Measurements from ENCODE around the gene MRPS10. TPM values are rescaled to one million over a fixed set of nuclear protein-coding genes. Genes with fewer than 3 reads are reported as not detected.
A peak's percentile ranks its signal among the peaks of the same experiment; 100 is the strongest.
"Not testable (repeated sequence)": the region's sequence is repeated elsewhere in the genome, so short reads cannot be mapped to it uniquely, and the experiment has no call there.

MRPS10 gene
- polyA plus RNA-seq, 1 donor, result 25.2 TPM

DNA sequence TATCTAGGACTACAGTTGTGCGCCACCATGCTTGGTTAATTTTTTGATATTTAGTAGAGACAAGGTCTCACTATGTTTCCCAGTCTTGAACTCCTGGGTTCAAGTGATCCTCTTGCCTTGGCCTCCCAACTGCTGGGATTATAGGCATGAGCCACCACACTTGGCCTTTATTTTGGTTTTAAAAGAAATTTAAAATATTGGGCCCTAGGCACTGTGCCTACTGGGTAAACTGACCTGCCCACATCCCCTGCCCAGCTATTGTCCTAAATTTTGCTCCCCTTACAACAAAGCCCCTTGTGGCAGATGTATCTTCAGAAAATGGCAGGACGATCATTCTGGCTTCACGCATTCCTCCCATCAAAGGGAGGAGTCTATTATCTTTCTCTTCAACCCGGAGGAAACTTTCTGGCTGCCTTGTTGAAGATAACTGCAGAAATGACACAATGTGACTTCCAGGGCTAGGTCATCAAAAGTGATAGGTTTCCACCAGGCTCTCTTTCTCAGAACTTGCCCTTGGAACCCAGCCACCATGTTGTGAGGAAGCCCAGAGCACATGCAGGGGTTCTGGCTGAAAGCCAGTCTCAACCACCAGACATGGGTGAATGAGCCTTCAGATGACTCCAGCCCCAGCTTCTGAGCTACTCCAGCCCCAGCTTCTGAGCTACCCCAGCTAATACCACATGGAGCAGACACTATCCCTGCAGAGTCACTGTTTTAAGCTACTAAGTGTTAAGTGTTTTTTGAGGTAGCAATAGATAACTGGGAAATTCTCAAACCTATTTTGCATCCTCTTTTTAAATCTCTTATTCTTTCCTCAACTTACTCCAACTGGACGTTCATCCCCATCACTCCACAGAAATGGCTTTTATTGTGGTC lies 18.3 kb downstream of the MRPS10 start:
- no peaks in the 10 kb centered on the region for H3K36me3 ChIP-seq (ENCODE audit: control insufficient read depth, insufficient read depth, low read length)

DNA sequence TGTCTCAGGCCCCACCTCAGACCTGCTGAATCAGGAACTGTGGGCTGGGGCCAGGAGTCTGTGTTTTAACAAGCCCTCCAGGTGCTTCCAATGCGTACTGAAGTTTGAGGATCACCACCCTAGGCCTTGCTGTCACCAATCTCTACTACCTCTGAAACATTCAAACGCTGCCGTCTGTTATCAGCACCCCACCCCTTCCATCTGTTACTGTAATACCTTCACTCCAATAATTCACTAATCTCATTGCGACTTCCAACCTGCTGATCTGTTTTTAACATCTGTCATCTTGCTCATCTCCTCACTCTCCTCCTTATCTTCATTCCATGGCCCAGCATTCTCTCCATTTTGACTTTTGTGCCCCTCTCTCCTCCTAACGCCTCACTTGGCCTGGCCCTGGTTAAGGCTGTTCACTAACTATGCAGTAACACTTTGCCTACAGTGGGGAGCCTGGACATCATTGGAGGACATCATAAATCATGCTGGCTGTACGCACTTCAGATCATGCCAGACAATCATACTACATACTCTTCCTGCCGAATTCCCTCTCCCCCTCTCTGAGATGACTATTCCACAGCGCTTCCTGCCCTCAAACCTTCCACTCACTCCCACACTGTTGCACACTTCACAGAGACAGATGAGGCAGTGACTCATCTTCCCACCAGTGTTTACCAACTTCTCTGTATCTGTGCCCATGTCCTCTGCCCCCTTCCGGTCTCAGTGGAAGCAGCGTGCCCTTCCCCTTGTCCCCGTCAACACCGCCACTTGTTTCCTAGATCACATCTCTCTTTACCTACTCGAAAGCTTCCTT lies 19.9 kb downstream of the MRPS10 start:
- Histone ChIP-seq H3K27me3 (ENCODE audit: control insufficient read depth, insufficient read depth, low read length) (no peaks in the 10 kb centered on the region), H3K4me1 (ENCODE audit: control insufficient read depth, insufficient read depth, low read length) (peaks cover 16% of the 10 kb centered on the region), H3K4me3 (ENCODE audit: low read length) (no peak overlapping the region), H3K36me3 (ENCODE audit: control insufficient read depth, insufficient read depth, low read length) (no peaks in the 10 kb centered on the region), H3K9me3 (ENCODE audit: control insufficient read depth, low read depth, low read length) (no peaks in the 10 kb centered on the region), H3K27ac (ENCODE audit: low read length) (no peak overlapping the region)
- WGBS (ENCODE audit: insufficient coverage, low lambda C conversion rate), result 40% methylated on average over 9 of the region's 13 CpGs
- peak in 1 of 2 donors; percentile 25 for DNase-seq

More for the DNA sequence above, 18.3 kb downstream of the MRPS10 start:
- Histone ChIP-seq H3K4me3 (ENCODE audit: low read length) (no peak overlapping the region), H3K27ac (ENCODE audit: low read length) (no peak overlapping the region), H3K9me3 (ENCODE audit: control insufficient read depth, low read depth, low read length) (no peaks in the 10 kb centered on the region), H3K4me1 (ENCODE audit: control insufficient read depth, insufficient read depth, low read length) (peaks cover 24% of the 10 kb centered on the region), H3K27me3 (ENCODE audit: control insufficient read depth, insufficient read depth, low read length) (no peaks in the 10 kb centered on the region)
- DNase-seq, result no peak
- 100% methylated on average over 1 of the region's 5 CpGs for WGBS (ENCODE audit: insufficient coverage, low lambda C conversion rate)

DNA sequence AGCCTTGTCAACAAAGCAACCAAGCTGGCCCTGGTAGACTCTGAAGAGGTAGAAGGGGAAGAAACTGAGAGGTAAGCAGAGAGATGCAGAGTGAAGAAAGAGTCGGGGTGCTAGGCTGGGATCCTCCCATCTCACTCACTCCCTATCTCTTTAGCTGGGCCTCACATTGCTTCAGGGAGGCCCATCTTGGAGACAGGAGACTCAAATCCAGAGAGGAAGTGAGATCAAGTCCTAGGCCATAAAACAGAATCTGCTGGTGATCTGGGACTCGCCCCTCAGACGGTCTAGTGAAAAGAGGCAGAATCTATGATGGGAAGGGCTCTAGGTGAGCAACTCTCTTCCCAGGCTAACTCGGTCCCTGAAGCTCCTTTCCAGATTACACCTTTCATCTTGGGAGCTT lies 22.2 kb downstream of the MRPS10 start:
- Histone ChIP-seq H3K27me3 (ENCODE audit: control insufficient read depth, insufficient read depth, low read length) (no peaks in the 10 kb centered on the region), H3K27ac (ENCODE audit: low read length) (no peak overlapping the region), H3K9me3 (ENCODE audit: control insufficient read depth, low read depth, low read length) (no peaks in the 10 kb centered on the region), H3K36me3 (ENCODE audit: control insufficient read depth, insufficient read depth, low read length) (no peaks in the 10 kb centered on the region), H3K4me3 (ENCODE audit: low read length) (no peak overlapping the region), H3K4me1 (ENCODE audit: control insufficient read depth, insufficient read depth, low read length) (peaks cover 13% of the 10 kb centered on the region)
- no CpG with 5 or more reads among the region's 4 CpGs for WGBS (ENCODE audit: insufficient coverage, low lambda C conversion rate)
- peak in 1 of 2 donors; percentile 51 for DNase-seq

DNA sequence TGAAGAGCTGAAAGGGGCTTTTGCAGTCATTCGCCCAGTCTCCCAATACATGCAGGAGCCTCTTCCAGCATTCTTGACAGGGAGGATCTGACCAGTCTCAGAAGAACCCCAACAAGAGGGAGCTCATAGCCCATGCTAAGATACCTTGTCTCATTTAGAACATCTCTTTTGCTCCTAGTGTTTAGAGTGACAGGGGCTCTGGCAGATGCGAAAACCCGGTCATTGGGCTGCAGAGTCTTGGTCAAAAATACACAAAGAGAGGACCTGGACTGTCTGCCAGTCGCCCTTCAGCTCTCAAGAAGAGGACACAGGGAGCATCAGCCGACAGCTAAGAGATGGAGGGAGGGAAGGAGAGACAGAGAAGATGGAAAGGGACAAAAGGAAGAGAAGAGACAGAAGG lies 23.6 kb downstream of the MRPS10 start:
- no peaks in the 10 kb centered on the region for H3K27me3 ChIP-seq (ENCODE audit: control insufficient read depth, insufficient read depth, low read length)
- 80% methylated on average over 2 of the region's 5 CpGs for WGBS (ENCODE audit: insufficient coverage, low lambda C conversion rate)
- DNase-seq, result no peak

DNA sequence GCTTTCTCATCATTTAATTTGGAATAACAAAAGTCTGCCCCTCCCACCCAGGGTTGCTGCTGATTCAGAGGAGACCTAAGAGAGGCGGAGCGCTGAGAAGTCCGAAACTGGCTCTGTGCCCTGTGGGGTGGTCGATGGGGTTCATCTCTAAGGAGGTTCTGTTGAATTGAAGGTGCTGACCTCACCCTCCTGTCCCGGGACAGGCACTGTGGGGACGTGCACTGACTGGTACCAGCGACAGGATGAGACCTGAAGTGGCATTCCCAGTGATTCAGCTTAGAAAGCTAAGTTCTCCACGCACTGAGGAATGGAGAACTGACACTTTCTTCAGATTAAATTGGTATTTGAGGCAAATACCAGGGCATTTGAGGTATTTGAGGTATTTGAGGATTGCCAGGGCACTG lies 24.2 kb downstream of the MRPS10 start:
- Histone ChIP-seq H3K36me3 (ENCODE audit: control insufficient read depth, insufficient read depth, low read length) (no peaks in the 10 kb centered on the region), H3K4me1 (ENCODE audit: control insufficient read depth, insufficient read depth, low read length) (peaks cover 9% of the 10 kb centered on the region), H3K4me3 (ENCODE audit: low read length) (no peak overlapping the region), H3K27ac (ENCODE audit: low read length) (no peak overlapping the region), H3K27me3 (ENCODE audit: control insufficient read depth, insufficient read depth, low read length) (no peaks in the 10 kb centered on the region), H3K9me3 (ENCODE audit: control insufficient read depth, low read depth, low read length) (no peaks in the 10 kb centered on the region)
- no CpG with 5 or more reads among the region's 8 CpGs for WGBS (ENCODE audit: insufficient coverage, low lambda C conversion rate)
- DNase-seq, result no peak

More for the DNA sequence above, 23.6 kb downstream of the MRPS10 start:
- H3K4me1 ChIP-seq (ENCODE audit: control insufficient read depth, insufficient read depth, low read length), result peaks cover 9% of the 10 kb centered on the region
- no peaks in the 10 kb centered on the region for H3K36me3 ChIP-seq (ENCODE audit: control insufficient read depth, insufficient read depth, low read length)
- H3K4me3 ChIP-seq (ENCODE audit: low read length), result no peak overlapping the region
- H3K9me3 ChIP-seq (ENCODE audit: control insufficient read depth, low read depth, low read length), result no peaks in the 10 kb centered on the region
- H3K27ac ChIP-seq (ENCODE audit: low read length), result no peak overlapping the region

DNA sequence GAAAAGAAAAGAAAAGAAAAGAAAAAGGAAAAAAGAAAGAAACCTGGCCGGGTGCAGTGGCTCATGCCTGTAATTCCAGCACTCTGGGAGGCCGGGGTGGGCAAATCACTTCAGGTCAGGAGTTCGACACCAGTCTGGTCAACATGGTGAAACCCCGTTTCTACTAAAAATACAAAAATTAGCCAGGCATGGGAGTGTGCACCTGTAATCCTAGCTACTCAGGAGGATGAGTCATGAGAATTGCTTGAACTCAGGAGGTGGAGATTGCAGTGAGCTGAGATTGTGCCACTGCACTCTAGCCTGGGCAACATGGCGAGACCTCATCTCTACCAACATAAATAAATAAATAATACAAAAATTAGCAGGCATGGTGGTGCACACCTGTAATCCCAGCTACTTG lies 25.3 kb downstream of the MRPS10 start:
- H3K4me1 ChIP-seq (ENCODE audit: control insufficient read depth, insufficient read depth, low read length); H3K27ac ChIP-seq (ENCODE audit: low read length); H3K9me3 ChIP-seq (ENCODE audit: control insufficient read depth, low read depth, low read length); H3K4me3 ChIP-seq (ENCODE audit: low read length); H3K27me3 ChIP-seq (ENCODE audit: control insufficient read depth, insufficient read depth, low read length); H3K36me3 ChIP-seq (ENCODE audit: control insufficient read depth, insufficient read depth, low read length); DNase-seq: not testable (repeated sequence)
- WGBS (ENCODE audit: insufficient coverage, low lambda C conversion rate), result no CpG with 5 or more reads among the region's 5 CpGs

DNA sequence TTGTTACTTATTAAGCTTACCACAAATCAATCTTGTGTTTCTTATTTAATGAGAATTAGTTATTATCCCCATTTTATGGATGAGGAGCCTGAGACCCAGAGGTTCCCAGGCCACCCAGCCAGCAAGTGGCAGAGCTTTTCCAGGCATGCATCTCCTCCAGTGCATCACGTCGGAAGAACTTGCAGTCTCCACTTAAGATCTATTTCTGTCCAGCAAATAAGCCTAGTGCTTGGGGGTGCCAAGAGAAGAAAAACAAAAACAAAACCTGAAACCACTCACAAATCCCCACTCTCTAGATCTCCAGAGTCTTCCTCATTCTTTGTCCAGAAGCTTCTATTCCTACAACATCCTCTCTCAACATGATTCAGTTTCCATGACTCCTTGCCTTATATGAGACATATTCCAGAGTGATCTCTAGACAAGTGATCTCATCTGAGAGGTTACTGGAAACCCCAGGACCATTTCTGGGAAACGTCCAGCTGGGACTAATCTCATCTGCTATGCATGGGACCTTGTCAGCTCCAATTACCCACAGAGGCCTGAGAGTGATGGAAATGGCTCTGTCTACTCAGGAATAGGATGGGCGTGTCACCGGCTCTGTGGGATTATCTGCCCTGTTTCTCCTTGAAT lies 27.0 kb downstream of the MRPS10 start:
- WGBS (ENCODE audit: insufficient coverage, low lambda C conversion rate), result no CpG with 5 or more reads among the region's 5 CpGs
- H3K4me3 ChIP-seq (ENCODE audit: low read length), result no peak overlapping the region
- DNase-seq, result no peak
- H3K27ac ChIP-seq (ENCODE audit: low read length), result no peak overlapping the region
- H3K36me3 ChIP-seq (ENCODE audit: control insufficient read depth, insufficient read depth, low read length), result no peaks in the 10 kb centered on the region
- peaks cover 5% of the 10 kb centered on the region for H3K4me1 ChIP-seq (ENCODE audit: control insufficient read depth, insufficient read depth, low read length)
- no peaks in the 10 kb centered on the region for H3K27me3 ChIP-seq (ENCODE audit: control insufficient read depth, insufficient read depth, low read length)
- H3K9me3 ChIP-seq (ENCODE audit: control insufficient read depth, low read depth, low read length), result no peaks in the 10 kb centered on the region

DNA sequence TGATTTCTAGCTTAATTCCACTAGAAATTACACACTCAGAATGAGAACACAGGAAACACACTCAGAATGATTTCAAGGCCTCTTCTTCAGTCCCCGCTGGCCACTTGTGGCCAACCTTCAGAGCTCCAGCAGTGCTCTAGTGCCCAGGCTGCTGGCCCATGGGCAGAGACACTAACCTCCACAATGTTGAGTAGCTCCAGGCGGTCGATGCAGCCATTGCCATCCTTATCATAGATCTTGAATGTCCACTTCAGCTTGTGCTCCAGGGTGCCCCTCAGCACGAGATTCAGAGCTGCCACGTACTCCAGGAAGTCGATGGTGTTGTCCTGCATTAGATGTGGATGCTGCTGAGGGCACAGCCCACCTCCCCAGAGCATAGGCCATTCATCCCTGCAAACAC lies 29.3 kb downstream of the MRPS10 start:
- no CpG with 5 or more reads among the region's 6 CpGs for WGBS (ENCODE audit: insufficient coverage, low lambda C conversion rate)
- H3K36me3 ChIP-seq (ENCODE audit: control insufficient read depth, insufficient read depth, low read length), result no peaks in the 10 kb centered on the region
- DNase-seq, result no peak

DNA sequence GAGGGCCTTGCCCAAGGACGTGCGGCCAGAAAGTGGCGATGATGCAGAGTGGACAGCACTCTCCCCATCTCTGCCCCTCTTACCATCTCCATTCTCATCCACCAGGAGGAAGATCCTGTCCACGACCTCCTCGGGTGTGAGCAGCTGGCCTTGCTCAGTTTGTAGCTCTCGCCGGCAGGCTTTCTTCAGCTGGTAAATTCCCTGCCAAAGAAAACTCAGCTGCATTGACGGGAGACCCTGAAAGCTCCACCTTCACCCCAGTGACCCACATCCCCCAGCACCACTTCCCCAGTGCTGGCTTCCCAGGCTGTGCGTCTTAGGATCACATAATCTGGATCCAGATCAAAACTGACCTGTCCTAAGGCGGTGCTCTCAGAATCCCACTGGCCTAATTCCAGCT lies 32.1 kb downstream of the MRPS10 start:
- H3K9me3 ChIP-seq (ENCODE audit: control insufficient read depth, low read depth, low read length), result no peaks in the 10 kb centered on the region
- H3K4me3 ChIP-seq (ENCODE audit: low read length), result no peak overlapping the region
- DNase-seq, result no peak
- H3K36me3 ChIP-seq (ENCODE audit: control insufficient read depth, insufficient read depth, low read length), result no peaks in the 10 kb centered on the region
- H3K27me3 ChIP-seq (ENCODE audit: control insufficient read depth, insufficient read depth, low read length), result no peaks in the 10 kb centered on the region
- WGBS (ENCODE audit: insufficient coverage, low lambda C conversion rate), result no CpG with 5 or more reads among the region's 10 CpGs
- no peaks in the 10 kb centered on the region for H3K4me1 ChIP-seq (ENCODE audit: control insufficient read depth, insufficient read depth, low read length)
- no peak overlapping the region for H3K27ac ChIP-seq (ENCODE audit: low read length)

More for the DNA sequence above, 29.3 kb downstream of the MRPS10 start:
- no peaks in the 10 kb centered on the region for H3K27me3 ChIP-seq (ENCODE audit: control insufficient read depth, insufficient read depth, low read length)
- H3K4me3 ChIP-seq (ENCODE audit: low read length), result no peak overlapping the region
- H3K4me1 ChIP-seq (ENCODE audit: control insufficient read depth, insufficient read depth, low read length), result no peaks in the 10 kb centered on the region
- no peaks in the 10 kb centered on the region for H3K9me3 ChIP-seq (ENCODE audit: control insufficient read depth, low read depth, low read length)
- no peak overlapping the region for H3K27ac ChIP-seq (ENCODE audit: low read length)

DNA sequence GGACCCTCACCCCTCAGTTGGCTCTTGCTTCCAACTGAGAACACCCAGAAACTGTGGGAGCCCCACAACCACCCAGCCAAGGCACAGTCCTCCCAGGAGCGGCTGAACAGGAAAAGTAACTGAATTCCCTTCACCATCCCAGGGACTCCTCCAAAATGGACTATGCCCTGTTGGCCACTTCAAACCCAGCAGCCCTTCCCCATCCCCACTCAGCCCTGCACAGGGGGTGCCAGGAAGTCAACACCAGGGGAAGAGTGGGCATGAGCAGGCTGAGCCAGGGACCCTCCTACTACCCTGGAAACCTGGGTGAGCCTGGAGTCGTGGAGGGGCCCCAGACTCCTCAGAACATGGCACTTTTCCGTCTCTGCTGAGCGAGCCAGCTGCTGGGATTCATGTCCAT lies 33.2 kb downstream of the MRPS10 start:
- no peak for DNase-seq
- no peaks in the 10 kb centered on the region for H3K4me1 ChIP-seq (ENCODE audit: control insufficient read depth, insufficient read depth, low read length)
- no peaks in the 10 kb centered on the region for H3K36me3 ChIP-seq (ENCODE audit: control insufficient read depth, insufficient read depth, low read length)
- no peak overlapping the region for H3K27ac ChIP-seq (ENCODE audit: low read length)
- H3K9me3 ChIP-seq (ENCODE audit: control insufficient read depth, low read depth, low read length), result no peaks in the 10 kb centered on the region
- no peaks in the 10 kb centered on the region for H3K27me3 ChIP-seq (ENCODE audit: control insufficient read depth, insufficient read depth, low read length)
- no CpG with 5 or more reads among the region's 4 CpGs for WGBS (ENCODE audit: insufficient coverage, low lambda C conversion rate)
- no peak overlapping the region for H3K4me3 ChIP-seq (ENCODE audit: low read length)
